CD14-positive monocyte (primary cell): Measurements from ENCODE around the gene TSPEAR. TPM values are rescaled to one million over a fixed set of nuclear protein-coding genes. Genes with fewer than 3 reads are reported as not detected.

ENCODE experiments used
- DNase-seq, 3 donors: peaks; one replicate each; pipeline ENCODE4 v3.0.0-alpha.2; 2011 to 2022
- H2AFZ ChIP-seq: 2 replicates; pipeline ENCODE4 v1.6.0; 2012; ENCODE audit warnings: mild to moderate bottlenecking, low read depth, low read length, inconsistent platforms; ENCODE audit not compliant: insufficient read depth, poor library complexity, severe bottlenecking
- H3K27ac ChIP-seq, 2 donors: 1 replicate in 1 of 2; 2 replicates in 1 of 2; pipeline ENCODE4 v1.5.1; 2012 to 2013; ENCODE audit warnings: low read length in 2 of 2, control low read depth in 1 of 2, inconsistent platforms in 1 of 2, low read depth in 1 of 2, mild to moderate bottlenecking in 1 of 2
- H3K27me3 ChIP-seq, 2 donors: one replicate each; pipeline versions ENCODE4 v1.6.0 to v1.6.1; 2011 to 2013; ENCODE audit warnings: low read length in 2 of 2; ENCODE audit not compliant: control insufficient read depth in 2 of 2, insufficient read depth in 2 of 2
- H3K36me3 ChIP-seq, 2 donors: replicated peaks in 1 of 2; 1 replicate in 1 of 2; 2 replicates in 1 of 2; pipeline versions ENCODE4 v1.5.1 to v1.6.1; 2012 to 2013; ENCODE audit warnings: low read length in 2 of 2, control low read depth in 1 of 2, inconsistent platforms in 1 of 2, mild to moderate bottlenecking in 1 of 2; ENCODE audit not compliant: insufficient read depth in 2 of 2, control insufficient read depth in 1 of 2
- H3K4me1 ChIP-seq, 2 donors: 1 replicate in 1 of 2; 2 replicates in 1 of 2; pipeline versions ENCODE4 v1.5.1 to v1.6.1; 2012 to 2013; ENCODE audit warnings: low read length in 2 of 2, control low read depth in 1 of 2, inconsistent platforms in 1 of 2, mild to moderate bottlenecking in 1 of 2, moderate library complexity in 1 of 2; ENCODE audit not compliant: insufficient read depth in 2 of 2, control insufficient read depth in 1 of 2
- H3K4me2 ChIP-seq: replicated peaks from 2 replicates; pipeline ENCODE3; 2012; ENCODE audit warnings: low read length, moderate library complexity, mild to moderate bottlenecking; ENCODE audit not compliant: poor library complexity, severe bottlenecking; ENCODE audit errors: extremely low read depth
- H3K4me3 ChIP-seq, 3 experiments: fragments of 200-600 bp in 1 of 3; sonication (generic) in 1 of 3; replicated peaks in 1 of 3; 1 replicate in 2 of 3; 2 replicates in 1 of 3; pipeline ENCODE4 v1.5.1; 2011 to 2013; ENCODE audit warnings: low read length in 3 of 3, mild to moderate bottlenecking in 3 of 3, control low read depth in 2 of 3, low read depth in 2 of 3, inconsistent platforms in 1 of 3, moderate library complexity in 1 of 3
- H3K79me2 ChIP-seq: 2 replicates; pipeline ENCODE4 v1.6.0; 2012; ENCODE audit warnings: mild to moderate bottlenecking, control low read depth, inconsistent platforms, low read length, moderate library complexity; ENCODE audit not compliant: insufficient read depth
- H3K9ac ChIP-seq: 2 replicates; pipeline ENCODE4 v1.6.0; 2017; ENCODE audit warnings: low read length, mild to moderate bottlenecking; ENCODE audit not compliant: insufficient read depth, poor library complexity, severe bottlenecking
- H3K9me3 ChIP-seq, 2 donors: replicated peaks in 1 of 2; 1 replicate in 1 of 2; 2 replicates in 1 of 2; pipeline versions ENCODE4 v1.5.1 to v1.6.1; 2012 to 2013; ENCODE audit warnings: low read length in 2 of 2, control low read depth in 1 of 2; ENCODE audit not compliant: control insufficient read depth in 1 of 2, insufficient read depth in 1 of 2
- H4K20me1 ChIP-seq: 2 replicates; pipeline ENCODE4 v1.6.0; 2012; ENCODE audit warnings: mild to moderate bottlenecking, low read length, control low read depth, moderate library complexity; ENCODE audit not compliant: insufficient read depth
- H3K27ac Mint-ChIP-seq, 7 donors: one replicate each; pipeline ENCODE4 v1.8.0; 2020; ENCODE audit warnings: mild to moderate bottlenecking in 7 of 7, mixed read lengths in 7 of 7, moderate library complexity in 6 of 7, inconsistent platforms in 2 of 7
- H3K27me3 Mint-ChIP-seq, 3 donors: one replicate each; pipeline ENCODE4 v1.8.0; 2021 to 2022; ENCODE audit warnings: low read depth in 3 of 3, mild to moderate bottlenecking in 3 of 3, mixed read lengths in 3 of 3, moderate library complexity in 3 of 3, inconsistent platforms in 1 of 3
- H3K36me3 Mint-ChIP-seq, 2 donors: one replicate each; pipeline ENCODE4 v1.8.0; 2020; ENCODE audit warnings: mixed read lengths in 2 of 2, inconsistent platforms in 1 of 2, mild to moderate bottlenecking in 1 of 2
- H3K4me1 Mint-ChIP-seq: one replicate; pipeline ENCODE4 v1.8.0; 2020; ENCODE audit warnings: mild to moderate bottlenecking, mixed read lengths
- H3K4me3 Mint-ChIP-seq, 2 donors: one replicate each; pipeline ENCODE4 v1.8.0; 2020; ENCODE audit warnings: mild to moderate bottlenecking in 2 of 2, mixed read lengths in 2 of 2, moderate library complexity in 1 of 2
- H3K9me3 Mint-ChIP-seq, 7 donors: one replicate each; pipeline ENCODE4 v1.8.0; 2020 to 2022; ENCODE audit warnings: mixed read lengths in 7 of 7, mild to moderate bottlenecking in 6 of 7, moderate library complexity in 6 of 7, inconsistent platforms in 2 of 7
- CTCF ChIP-seq: fragments of 200-600 bp; IDR thresholded peaks from one replicate; pipeline ENCODE4 v1.8.0; 2022; ENCODE audit warnings: antibody characterized with exemption, mild to moderate bottlenecking
- WGBS: methylation state at CpG from one replicate; pipeline ENCODE4 v1.1.5; 2013; ENCODE audit warnings: missing lambda C conversion rate; ENCODE audit not compliant: insufficient coverage; 5-methylcytosine and 5-hydroxymethylcytosine counted together
- intact Hi-C, 2 donors: fragments of 100-400 bp; cut with micrococcal nuclease; formaldehyde crosslinking; loops; one replicate each; pipeline versions ENCODE4 v1.15.0 to v1.15.1; 2023
- polyA plus RNA-seq, 3 donors: library from polyadenylated mRNA; depleted of rRNA in 1 of 3; unstranded in 2 of 3; stranded (reverse) in 1 of 3; fragments of 300-500 nt in 2 of 3; fragments of >200 nt in 1 of 3; fragmentation: Illumina TruSeq in 2 of 3; gene quantifications; 1 replicate in 2 of 3; 2 replicates in 1 of 3; pipeline ENCODE4 v1.2.3, GENCODE V29; 2012 to 2021

The TSPEAR gene
- polyA plus RNA-seq, 3 donors = not detected

GRCh38 chr21:44614961-44615391 is 96.4 kb downstream of the TSPEAR start:
- peaks cover 23 to 29% of the 10 kb centered on the region in 2 donors for H3K9me3 ChIP-seq
- no peak overlapping the region for H2AFZ ChIP-seq
- no peaks in the 10 kb centered on the region for H3K27me3 ChIP-seq
- intact Hi-C loops = no loop called here
- Mint-ChIP-seq H3K4me3 (no peak overlapping the region), H3K4me1 (peaks cover 10% of the 10 kb centered on the region), H3K27ac (no peak overlapping the region), H3K36me3 (no peaks in the 10 kb centered on the region), H3K27me3 (peaks cover 3 to 11% (median 4%) of the 10 kb centered on the region in 3 donors), H3K9me3 (peaks cover 23 to 44% (median 32%) of the 10 kb centered on the region in 7 donors)
- H3K4me2 ChIP-seq = no peak overlapping the region
- H3K27ac ChIP-seq = no peak overlapping the region
- TF ChIP-seq CTCF = no peak
- H3K4me3 ChIP-seq = no peak overlapping the region
- no peak overlapping the region for H3K9ac ChIP-seq
- H3K79me2 ChIP-seq = no peaks in the 10 kb centered on the region
- no peak for DNase-seq
- no peaks in the 10 kb centered on the region for H3K36me3 ChIP-seq
- no peaks in the 10 kb centered on the region for H3K4me1 ChIP-seq
- 98% methylated on average over 22 of the region's 28 CpGs for WGBS
- H4K20me1 ChIP-seq = no peaks in the 10 kb centered on the region

GRCh38 chr21:44614161-44614631 is 97.2 kb downstream of the TSPEAR start:
- H3K4me3 ChIP-seq = no peak overlapping the region
- no peak overlapping the region for H2AFZ ChIP-seq
- H3K9me3 ChIP-seq = peaks cover 19 to 29% of the 10 kb centered on the region in 2 donors
- no peaks in the 10 kb centered on the region for H3K79me2 ChIP-seq
- TF ChIP-seq CTCF = no peak
- H3K4me1 ChIP-seq = no peaks in the 10 kb centered on the region
- H3K4me3 Mint-ChIP-seq = no peak overlapping the region
- 95% methylated on average over 13 of the region's 20 CpGs for WGBS
- no peaks in the 10 kb centered on the region for H3K27me3 ChIP-seq
- H3K27me3 Mint-ChIP-seq = peaks cover 2 to 8% (median 3%) of the 10 kb centered on the region in 3 donors
- H3K27ac Mint-ChIP-seq = no peak overlapping the region
- no peak overlapping the region for H3K9ac ChIP-seq
- peaks cover 10% of the 10 kb centered on the region for H3K4me1 Mint-ChIP-seq
- no peak overlapping the region for H3K27ac ChIP-seq
- no peaks in the 10 kb centered on the region for H3K36me3 ChIP-seq
- H4K20me1 ChIP-seq = no peaks in the 10 kb centered on the region
- no peak overlapping the region for H3K4me2 ChIP-seq
- intact Hi-C loops = no loop called here
- no peaks in the 10 kb centered on the region for H3K36me3 Mint-ChIP-seq
- no peak for DNase-seq
- peaks cover 18 to 43% (median 31%) of the 10 kb centered on the region in 7 donors for H3K9me3 Mint-ChIP-seq
